Measurements from ENCODE around the gene MGRN1.

DNA sequence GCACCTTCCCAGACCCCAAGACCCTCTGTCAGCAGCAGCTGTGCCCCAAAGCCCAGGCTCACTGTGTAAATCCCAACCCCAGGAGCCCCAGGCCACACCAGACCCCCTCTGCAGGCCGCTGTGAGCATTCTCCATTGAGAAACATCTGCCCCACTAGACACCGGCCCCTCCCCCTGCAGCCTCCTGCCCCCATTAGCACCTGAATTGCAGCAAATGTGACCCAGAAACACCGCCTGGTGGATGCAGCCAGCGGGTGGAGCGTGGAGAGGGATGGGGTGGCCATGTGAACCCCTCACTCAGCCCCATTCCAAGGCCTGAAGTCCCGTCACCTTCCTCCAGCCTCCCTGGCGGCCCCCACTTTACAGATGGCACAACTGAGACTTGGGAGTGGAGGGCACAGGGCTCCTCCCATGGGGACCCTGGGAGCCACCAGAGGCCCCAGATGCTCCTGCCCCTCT is 12.1 kb upstream of the MGRN1 start:
- TF ChIP-seq POLR2AphosphoS5 (IDR thresholded peaks at IDR 0.05) (no peak), POLR2A (IDR thresholded peaks at IDR 0.05) (no peak)
